ENCODE data around the gene PRR15L.

GRCh38 chr17:47955497-47956461 is 1.9 kb downstream of the PRR15L start:
- TF ChIP-seq CTCF (IDR thresholded peaks at IDR 0.05): no peak
- TF ChIP-seq POLR2A (IDR thresholded peaks at IDR 0.05): no peak
- peak in 1 of 3 donors; percentile 35 for TF ChIP-seq POLR2AphosphoS5 (IDR thresholded peaks at IDR 0.05)

Data from breast epithelium (tissue), 3 donors.